Testis (tissue), 3 donors: ENCODE data around the gene LRAT. TPM values are rescaled to one million over a fixed set of nuclear protein-coding genes. Genes with fewer than 3 reads are reported as not detected.
A peak's percentile ranks its signal among the peaks of the same experiment; 100 is the strongest.

Experiments
- DNase-seq: peaks from one replicate; pipeline ENCODE4 v3.0.0-alpha.2; 2019
- H3K27ac ChIP-seq, 2 donors: fragments of 200-600 bp; sonication (generic); one replicate each; pipeline ENCODE4 v1.5.1; 2019
- H3K27me3 ChIP-seq: fragments of 200-600 bp; sonication (generic); one replicate; pipeline ENCODE4 v1.5.1; 2019
- H3K36me3 ChIP-seq: fragments of 200-600 bp; sonication (generic); one replicate; pipeline ENCODE4 v1.5.1; 2017; ENCODE audit warnings: low read depth; ENCODE audit errors: missing control alignments
- H3K4me1 ChIP-seq: fragments of 200-600 bp; sonication (generic); one replicate; pipeline ENCODE4 v1.5.1; 2019
- H3K4me3 ChIP-seq, 2 donors: fragments of 200-600 bp; sonication (generic); one replicate each; pipeline ENCODE4 v1.5.1; 2017 to 2019
- H3K9me3 ChIP-seq: fragments of 200-600 bp; sonication (generic); one replicate; pipeline ENCODE4 v1.5.1; 2017
- CTCF ChIP-seq, 3 experiments: fragments of 450-650 bp in 2 of 3; fragments of 200-600 bp in 1 of 3; sonication (generic) in 1 of 3; IDR thresholded peaks; one replicate each; pipeline ENCODE4 v1.5.1; 2016 to 2019; ENCODE audit warnings: antibody characterized with exemption in 3 of 3, mild to moderate bottlenecking in 2 of 3, moderate library complexity in 1 of 3
- POLR2A ChIP-seq: fragments of 450-650 bp; IDR thresholded peaks from one replicate; pipeline ENCODE4 v1.6.1; 2017; ENCODE audit warnings: antibody characterized with exemption, mild to moderate bottlenecking, moderate library complexity
- WGBS, 2 donors: methylation state at CpG; one replicate each; pipeline ENCODE4 v1.1.5; 2018; 5-methylcytosine and 5-hydroxymethylcytosine counted together
- intact Hi-C: fragments of 100-400 bp; cut with DNase I; formaldehyde crosslinking; loops from one replicate; pipeline ENCODE4 v1.15.1; 2023; ENCODE audit warnings: low total_unique reads
- polyA plus RNA-seq: library from polyadenylated mRNA; stranded (reverse); fragments of 350-450 nt; fragmentation: Illumina TruSeq; extraction: RNeasy Lipid Tissue Mini Kit (QIAGEN cat#74804); gene quantifications from one replicate; pipeline ENCODE4 v1.2.3, GENCODE V29; 2014; ENCODE audit warnings: low read depth, low replicate concordance; ENCODE audit not compliant: insufficient read depth
- total RNA-seq, 2 donors: library from RNA; depleted of rRNA; stranded (reverse); fragments of >200 nt; gene quantifications; one replicate each; pipeline ENCODE4 v1.2.3, GENCODE V29; 2016

The LRAT gene
- total and polyA plus RNA-seq, 3 donors from 2014 or later, result 4.6 to 6.9 (median 6.6) TPM

GRCh38 chr4:154744341-154744926 lies 634 bp downstream of the LRAT start:
- no peaks in the 10 kb centered on the region for H3K9me3 ChIP-seq
- H3K4me3 ChIP-seq, result peak overlapping the region; percentile 31 to 69
- intact Hi-C loops, result no loop called here
- H3K36me3 ChIP-seq, result no peaks in the 10 kb centered on the region
- H3K27me3 ChIP-seq, result no peaks in the 10 kb centered on the region
- WGBS, 2 donors, result 3 to 6% methylated on average over 8 to 31 of the region's 31 CpGs
- H3K4me1 ChIP-seq, result peaks cover 7% of the 10 kb centered on the region
- no peak for DNase-seq
- TF ChIP-seq POLR2A, result no peak
- TF ChIP-seq CTCF (IDR thresholded peaks at IDR 0.05), result no peak
- H3K27ac ChIP-seq, result no peak overlapping the region

- Histone ChIP-seq H3K4me1 (no peaks in the 10 kb centered on the region), H3K36me3 (no peaks in the 10 kb centered on the region), H3K27ac (no peak overlapping the region), H3K9me3 (no peaks in the 10 kb centered on the region), H3K27me3 (no peaks in the 10 kb centered on the region), H3K4me3 (no peak overlapping the region)
- DNase-seq, result no peak
- TF ChIP-seq CTCF (IDR thresholded peaks at IDR 0.05) (no peak), POLR2A (no peak)
- intact Hi-C loops, result no loop called here
- 80 to 84% methylated on average over 6 of the region's 6 CpGs for WGBS, 2 donors
These were observed 13.9 kb downstream of the LRAT start for GRCh38 chr4:154757713-154758112.

GRCh38 chr4:154760895-154761294 lies 17.1 kb downstream of the LRAT start:
- DNase-seq, result no peak
- 86 to 93% methylated on average over 2 of the region's 2 CpGs for WGBS, 2 donors
- Histone ChIP-seq H3K9me3 (no peaks in the 10 kb centered on the region), H3K27ac (no peak overlapping the region), H3K27me3 (no peaks in the 10 kb centered on the region), H3K36me3 (no peaks in the 10 kb centered on the region), H3K4me1 (no peaks in the 10 kb centered on the region), H3K4me3 (no peak overlapping the region)
- intact Hi-C loops, result no loop called here
- no peak for TF ChIP-seq CTCF (IDR thresholded peaks at IDR 0.05)
- TF ChIP-seq POLR2A, result no peak

- 89 to 94% methylated on average over 1 of the region's 1 CpG for WGBS, 2 donors
- Histone ChIP-seq H3K4me3 (no peak overlapping the region), H3K36me3 (no peaks in the 10 kb centered on the region), H3K4me1 (no peaks in the 10 kb centered on the region), H3K9me3 (no peaks in the 10 kb centered on the region), H3K27me3 (no peaks in the 10 kb centered on the region), H3K27ac (no peak overlapping the region)
- TF ChIP-seq POLR2A (no peak), CTCF (IDR thresholded peaks at IDR 0.05) (no peak)
- DNase-seq, result no peak
- intact Hi-C loops, result no loop called here
These were observed 34.5 kb downstream of the LRAT start for GRCh38 chr4:154778264-154778663.

- no peaks in the 10 kb centered on the region for H3K36me3 ChIP-seq
- H3K9me3 ChIP-seq, result no peaks in the 10 kb centered on the region
- DNase-seq, result no peak
- TF ChIP-seq POLR2A (no peak), CTCF (IDR thresholded peaks at IDR 0.05) (peak in 2 of 3 experiments; percentile 41 to 45)
- intact Hi-C loops, result no loop called here
- no peak overlapping the region for H3K4me3 ChIP-seq
- H3K27ac ChIP-seq, result no peak overlapping the region
- no peaks in the 10 kb centered on the region for H3K27me3 ChIP-seq
- H3K4me1 ChIP-seq, result no peaks in the 10 kb centered on the region
- 55 to 56% methylated on average over 3 of the region's 3 CpGs for WGBS, 2 donors
These were observed 35.7 kb downstream of the LRAT start for GRCh38 chr4:154779362-154779947.
